H1 (cell line): ENCODE results near the gene HSPA1L.

ENCODE experiments used
- ATF3 ChIP-seq: IDR thresholded peaks from 2 replicates; pipeline ENCODE4 v1.6.1; 2011; ENCODE audit warnings: low read depth, mild to moderate bottlenecking, low read length; ENCODE audit not compliant: insufficient read depth
- CEBPB ChIP-seq: IDR thresholded peaks from 2 replicates; pipeline ENCODE4 v1.6.1; 2012; ENCODE audit warnings: low read depth, low read length
- CHD2 ChIP-seq: IDR thresholded peaks from 2 replicates; pipeline ENCODE4 v1.6.1; 2012; ENCODE audit warnings: low read length, improper control_type of control experiment
- CTCF ChIP-seq, 3 experiments: IDR thresholded peaks; 1 replicate in 2 of 3; 2 replicates in 1 of 3; pipeline versions ENCODE4 v1.5.1 to v1.6.1; 2011; ENCODE audit warnings: low read length in 3 of 3, mild to moderate bottlenecking in 3 of 3, inconsistent platforms in 2 of 3, low read depth in 1 of 3, moderate library complexity in 1 of 3; ENCODE audit not compliant: insufficient read depth in 1 of 3; ENCODE audit errors: control extremely low read depth in 1 of 3
- EP300 ChIP-seq, 2 experiments: IDR thresholded peaks; 1 replicate in 1 of 2; 2 replicates in 1 of 2; pipeline ENCODE4 v1.6.1; 2011 to 2012; ENCODE audit warnings: low read depth in 2 of 2, low read length in 2 of 2, mild to moderate bottlenecking in 2 of 2, borderline replicate concordance in 1 of 2, inconsistent platforms in 1 of 2, moderate library complexity in 1 of 2
- GABPA ChIP-seq: IDR thresholded peaks from 2 replicates; pipeline ENCODE4 v1.6.1; 2011; ENCODE audit warnings: mild to moderate bottlenecking, low read length, moderate library complexity, borderline replicate concordance; ENCODE audit not compliant: insufficient read depth
- POLR2A ChIP-seq, 2 experiments: IDR thresholded peaks; 1 replicate in 1 of 2; 2 replicates in 1 of 2; pipeline ENCODE4 v1.6.1; 2011; ENCODE audit warnings: low read depth in 2 of 2, low read length in 2 of 2, mild to moderate bottlenecking in 2 of 2; ENCODE audit errors: control extremely low read depth in 1 of 2
- POLR2AphosphoS5 ChIP-seq: IDR thresholded peaks from 2 replicates; pipeline ENCODE4 v1.6.1; 2011; ENCODE audit warnings: low read depth, low read length
- RNF2 ChIP-seq: fragments of 200-900, 300-1000 bp; sonication (generic); IDR thresholded peaks from 2 replicates; pipeline ENCODE4 v1.7.1; 2016; ENCODE audit warnings: borderline replicate concordance, low read depth, mild to moderate bottlenecking, antibody characterized with exemption, low read length; ENCODE audit not compliant: poor library complexity, severe bottlenecking; ENCODE audit errors: missing control alignments
- SP4 ChIP-seq: IDR thresholded peaks from 2 replicates; pipeline ENCODE4 v1.6.1; 2012; ENCODE audit warnings: low read length, inconsistent platforms
- TAF1 ChIP-seq: IDR thresholded peaks from 2 replicates; pipeline ENCODE4 v1.6.1; 2011; ENCODE audit warnings: mild to moderate bottlenecking, low read depth, low read length

GRCh38 chr6:31827286-31828079, 12.4 kb upstream of the HSPA1L start, which contains the start of gene HSPA1B:
- TF ChIP-seq CTCF (IDR thresholded peaks at IDR 0.05; ENCODE audit: control extremely low read depth in 1 of 3, insufficient read depth in 1 of 3, low read depth in 1 of 3, low read length in 3 of 3) (no peak), RNF2 (no peak), POLR2A (IDR thresholded peaks at IDR 0.05; ENCODE audit: control extremely low read depth in 1 of 2, low read depth in 2 of 2, low read length in 2 of 2) (peak; percentile 99 to 100), CEBPB (no peak), EP300 (IDR thresholded peaks at IDR 0.05; ENCODE audit: borderline replicate concordance in 1 of 2, low read depth in 2 of 2, low read length in 2 of 2) (no peak), SP4 (peak; percentile 52; the same call in 1 of the 2 replicates), ATF3 (no peak), TAF1 (peak; percentile 98), POLR2AphosphoS5 (peak; percentile 100), GABPA (no peak), CHD2 (peak; percentile 38; the same call in 1 of the 2 replicates)
